Measurements from ENCODE around the gene MLLT1.

Gene MLLT1

GRCh38 chr19:6259312-6259861 is 20.4 kb downstream of the MLLT1 start:
- Histone ChIP-seq H3K27ac (ENCODE audit: low read depth, low read length) (no peak overlapping the region), H3K4me1 (ENCODE audit: control insufficient read depth, insufficient read depth, low read length, unreplicated experiment) (no peaks in the 10 kb centered on the region), H3K79me2 (ENCODE audit: control insufficient read depth, insufficient read depth, low read length, unreplicated experiment) (peaks cover 27% of the 10 kb centered on the region), H2AFZ (ENCODE audit: low read length, unreplicated experiment) (no peak overlapping the region), H3K36me3 (ENCODE audit: insufficient read depth, low read length) (no peaks in the 10 kb centered on the region), H3K4me3 (ENCODE audit: low read depth, low read length) (no peak overlapping the region), H3K27me3 (ENCODE audit: insufficient read depth, low read length) (no peaks in the 10 kb centered on the region)

GRCh38 chr19:6258812-6259311 is 20.9 kb downstream of the MLLT1 start:
- Histone ChIP-seq H3K27me3 (ENCODE audit: insufficient read depth, low read length) (no peaks in the 10 kb centered on the region), H2AFZ (ENCODE audit: low read length, unreplicated experiment) (no peak overlapping the region), H3K79me2 (ENCODE audit: control insufficient read depth, insufficient read depth, low read length, unreplicated experiment) (peaks cover 29% of the 10 kb centered on the region), H3K36me3 (ENCODE audit: insufficient read depth, low read length) (no peaks in the 10 kb centered on the region), H3K4me1 (ENCODE audit: control insufficient read depth, insufficient read depth, low read length, unreplicated experiment) (no peaks in the 10 kb centered on the region), H3K27ac (ENCODE audit: low read depth, low read length) (no peak overlapping the region), H3K4me3 (ENCODE audit: low read depth, low read length) (no peak overlapping the region)

GRCh38 chr19:6253954-6254733 is 25.6 kb downstream of the MLLT1 start:
- Histone ChIP-seq H3K36me3 (ENCODE audit: insufficient read depth, low read length) (no peaks in the 10 kb centered on the region), H3K4me3 (ENCODE audit: low read depth, low read length) (no peak overlapping the region), H3K79me2 (ENCODE audit: control insufficient read depth, insufficient read depth, low read length, unreplicated experiment) (peaks cover 60% of the 10 kb centered on the region), H3K4me1 (ENCODE audit: control insufficient read depth, insufficient read depth, low read length, unreplicated experiment) (peaks cover 7% of the 10 kb centered on the region), H3K27me3 (ENCODE audit: insufficient read depth, low read length) (no peaks in the 10 kb centered on the region), H3K27ac (ENCODE audit: low read depth, low read length) (no peak overlapping the region), H2AFZ (ENCODE audit: low read length, unreplicated experiment) (no peak overlapping the region)

GRCh38 chr19:6252066-6252465 is 27.7 kb downstream of the MLLT1 start:
- peaks cover 7% of the 10 kb centered on the region for H3K4me1 ChIP-seq (ENCODE audit: control insufficient read depth, insufficient read depth, low read length, unreplicated experiment)

GRCh38 chr19:6250909-6251308 is 28.9 kb downstream of the MLLT1 start:
- 0 out of 2 replicates have a peak, but pooled peaks cover 12% of the 10 kb centered on the region for H3K36me3 ChIP-seq (ENCODE audit: insufficient read depth, low read length)
- H3K27ac ChIP-seq (ENCODE audit: low read depth, low read length): no peak overlapping the region
- H3K4me1 ChIP-seq (ENCODE audit: control insufficient read depth, insufficient read depth, low read length, unreplicated experiment): peaks cover 7% of the 10 kb centered on the region
- no peak overlapping the region for H3K4me3 ChIP-seq (ENCODE audit: low read depth, low read length)
- H3K79me2 ChIP-seq (ENCODE audit: control insufficient read depth, insufficient read depth, low read length, unreplicated experiment): peaks cover 69% of the 10 kb centered on the region
- no peak overlapping the region for H2AFZ ChIP-seq (ENCODE audit: low read length, unreplicated experiment)
- no peaks in the 10 kb centered on the region for H3K27me3 ChIP-seq (ENCODE audit: insufficient read depth, low read length)

More at GRCh38 chr19:6252066-6252465, 27.7 kb downstream of the MLLT1 start:
- H3K27me3 ChIP-seq (ENCODE audit: insufficient read depth, low read length): no peaks in the 10 kb centered on the region
- peaks cover 61% of the 10 kb centered on the region for H3K79me2 ChIP-seq (ENCODE audit: control insufficient read depth, insufficient read depth, low read length, unreplicated experiment)
- H3K4me3 ChIP-seq (ENCODE audit: low read depth, low read length): no peak overlapping the region
- 0 out of 2 replicates have a peak, but pooled peaks cover 8% of the 10 kb centered on the region for H3K36me3 ChIP-seq (ENCODE audit: insufficient read depth, low read length)
- H2AFZ ChIP-seq (ENCODE audit: low read length, unreplicated experiment): no peak overlapping the region
- H3K27ac ChIP-seq (ENCODE audit: low read depth, low read length): no peak overlapping the region

GRCh38 chr19:6250024-6250615 is 29.7 kb downstream of the MLLT1 start:
- Histone ChIP-seq H3K79me2 (ENCODE audit: control insufficient read depth, insufficient read depth, low read length, unreplicated experiment) (peaks cover 64% of the 10 kb centered on the region), H3K4me3 (ENCODE audit: low read depth, low read length) (no peak overlapping the region), H2AFZ (ENCODE audit: low read length, unreplicated experiment) (no peak overlapping the region), H3K36me3 (ENCODE audit: insufficient read depth, low read length) (0 out of 2 replicates have a peak, but pooled peaks cover 12% of the 10 kb centered on the region), H3K27ac (ENCODE audit: low read depth, low read length) (no peak overlapping the region), H3K27me3 (ENCODE audit: insufficient read depth, low read length) (no peaks in the 10 kb centered on the region), H3K4me1 (ENCODE audit: control insufficient read depth, insufficient read depth, low read length, unreplicated experiment) (peaks cover 7% of the 10 kb centered on the region)

- no peaks in the 10 kb centered on the region for H3K27me3 ChIP-seq (ENCODE audit: insufficient read depth, low read length)
- peaks cover 64% of the 10 kb centered on the region for H3K79me2 ChIP-seq (ENCODE audit: control insufficient read depth, insufficient read depth, low read length, unreplicated experiment)
- no peak overlapping the region for H2AFZ ChIP-seq (ENCODE audit: low read length, unreplicated experiment)
- H3K27ac ChIP-seq (ENCODE audit: low read depth, low read length): no peak overlapping the region
- H3K4me1 ChIP-seq (ENCODE audit: control insufficient read depth, insufficient read depth, low read length, unreplicated experiment): peaks cover 9% of the 10 kb centered on the region
- 0 out of 2 replicates have a peak, but pooled peaks cover 12% of the 10 kb centered on the region for H3K36me3 ChIP-seq (ENCODE audit: insufficient read depth, low read length)
- no peak overlapping the region for H3K4me3 ChIP-seq (ENCODE audit: low read depth, low read length)
These were observed 30.5 kb downstream of the MLLT1 start for GRCh38 chr19:6249296-6249695.

- no peak overlapping the region for H3K27ac ChIP-seq (ENCODE audit: low read depth, low read length)
- no peak overlapping the region for H3K4me3 ChIP-seq (ENCODE audit: low read depth, low read length)
- no peak overlapping the region for H2AFZ ChIP-seq (ENCODE audit: low read length, unreplicated experiment)
- H3K4me1 ChIP-seq (ENCODE audit: control insufficient read depth, insufficient read depth, low read length, unreplicated experiment): peaks cover 13% of the 10 kb centered on the region
- H3K27me3 ChIP-seq (ENCODE audit: insufficient read depth, low read length): no peaks in the 10 kb centered on the region
- 0 out of 2 replicates have a peak, but pooled peaks cover 12% of the 10 kb centered on the region for H3K36me3 ChIP-seq (ENCODE audit: insufficient read depth, low read length)
- peaks cover 64% of the 10 kb centered on the region for H3K79me2 ChIP-seq (ENCODE audit: control insufficient read depth, insufficient read depth, low read length, unreplicated experiment)
These were observed 30.9 kb downstream of the MLLT1 start for GRCh38 chr19:6248844-6249243.

GRCh38 chr19:6248341-6248740 is 31.4 kb downstream of the MLLT1 start:
- Histone ChIP-seq H3K79me2 (ENCODE audit: control insufficient read depth, insufficient read depth, low read length, unreplicated experiment) (peaks cover 59% of the 10 kb centered on the region), H3K4me1 (ENCODE audit: control insufficient read depth, insufficient read depth, low read length, unreplicated experiment) (peaks cover 13% of the 10 kb centered on the region), H3K27me3 (ENCODE audit: insufficient read depth, low read length) (no peaks in the 10 kb centered on the region), H3K36me3 (ENCODE audit: insufficient read depth, low read length) (0 out of 2 replicates have a peak, but pooled peaks cover 12% of the 10 kb centered on the region), H3K4me3 (ENCODE audit: low read depth, low read length) (no peak overlapping the region), H2AFZ (ENCODE audit: low read length, unreplicated experiment) (no peak overlapping the region), H3K27ac (ENCODE audit: low read depth, low read length) (no peak overlapping the region)

GRCh38 chr19:6247007-6247288 is 32.8 kb downstream of the MLLT1 start:
- H3K4me3 ChIP-seq (ENCODE audit: low read depth, low read length): no peak overlapping the region
- no peak overlapping the region for H2AFZ ChIP-seq (ENCODE audit: low read length, unreplicated experiment)
- peaks cover 13% of the 10 kb centered on the region for H3K4me1 ChIP-seq (ENCODE audit: control insufficient read depth, insufficient read depth, low read length, unreplicated experiment)

More at GRCh38 chr19:6247007-6247288, 32.8 kb downstream of the MLLT1 start:
- Histone ChIP-seq H3K27me3 (ENCODE audit: insufficient read depth, low read length) (no peaks in the 10 kb centered on the region), H3K79me2 (ENCODE audit: control insufficient read depth, insufficient read depth, low read length, unreplicated experiment) (peaks cover 59% of the 10 kb centered on the region), H3K27ac (ENCODE audit: low read depth, low read length) (no peak overlapping the region), H3K36me3 (ENCODE audit: insufficient read depth, low read length) (0 out of 2 replicates have a peak, but pooled peaks cover 12% of the 10 kb centered on the region)
